Activated naive CD4-positive, alpha-beta T cell (primary cell): ENCODE results near the gene LRIF1.
"Not testable (repeated sequence)": the region's sequence is repeated elsewhere in the genome, so short reads cannot be mapped to it uniquely, and the experiment has no call there.

Experiments
- DNase-seq, 4 experiments: peaks; one replicate each; lab custom pipeline; 2025; lab: John Stamatoyannopoulos, UW

Gene LRIF1

GRCh38 chr1:110963691-110964454 is at the start of gene LRIF1:
TSS of gene LRIF1 (minus strand) at chr1:110963922. CDS start at chr1:110963688, 234 bp downstream.
- peak; percentile 92 to 99 (median 98) for DNase-seq

DNA sequence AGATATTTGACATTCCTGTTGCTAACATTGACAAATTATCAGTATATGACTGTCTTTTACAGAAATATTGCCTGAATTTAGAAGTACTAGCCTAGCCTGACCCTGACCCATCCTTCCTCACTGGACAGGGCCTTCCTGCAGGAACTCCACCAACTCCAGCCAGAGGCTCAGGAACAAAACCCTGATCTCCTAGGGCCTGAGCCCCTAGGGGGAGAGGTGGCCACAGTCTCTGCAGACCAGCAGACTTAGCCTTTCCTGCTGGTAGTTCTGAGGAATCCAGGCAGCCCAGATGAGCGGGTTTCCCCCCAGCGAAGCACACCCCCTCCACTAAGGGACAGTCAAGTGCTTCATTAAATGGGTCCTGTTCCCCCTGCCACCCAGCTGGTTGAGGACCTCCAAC is 44.3 kb upstream of the LRIF1 start:
- DNase-seq = no peak

- no peak for DNase-seq
Measured at GRCh38 chr1:111006556-111006955, 42.8 kb upstream of the LRIF1 start.

DNA sequence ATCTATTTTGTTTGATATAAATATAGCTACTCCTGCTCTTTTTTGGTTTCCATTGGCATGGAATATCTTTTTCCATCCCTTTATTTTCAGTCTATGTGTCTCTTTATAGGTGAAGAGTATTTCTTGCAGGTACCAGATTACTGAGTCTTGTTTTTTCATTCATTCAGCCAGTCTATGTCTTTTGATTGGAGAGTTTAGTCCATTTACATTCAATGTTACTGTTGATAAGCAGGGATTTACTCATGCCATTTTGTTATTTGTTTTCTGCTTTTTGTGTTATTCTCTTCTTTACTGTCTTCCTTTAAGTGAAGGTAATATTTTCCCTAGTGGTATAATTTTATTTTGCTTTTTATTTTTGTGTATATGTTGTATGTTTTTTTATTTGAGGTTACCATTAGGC is 35.9 kb upstream of the LRIF1 start:
- not testable (repeated sequence) for DNase-seq

- not testable (repeated sequence) for DNase-seq
Measured at GRCh38 chr1:110992329-110992728, 28.6 kb upstream of the LRIF1 start.

DNA sequence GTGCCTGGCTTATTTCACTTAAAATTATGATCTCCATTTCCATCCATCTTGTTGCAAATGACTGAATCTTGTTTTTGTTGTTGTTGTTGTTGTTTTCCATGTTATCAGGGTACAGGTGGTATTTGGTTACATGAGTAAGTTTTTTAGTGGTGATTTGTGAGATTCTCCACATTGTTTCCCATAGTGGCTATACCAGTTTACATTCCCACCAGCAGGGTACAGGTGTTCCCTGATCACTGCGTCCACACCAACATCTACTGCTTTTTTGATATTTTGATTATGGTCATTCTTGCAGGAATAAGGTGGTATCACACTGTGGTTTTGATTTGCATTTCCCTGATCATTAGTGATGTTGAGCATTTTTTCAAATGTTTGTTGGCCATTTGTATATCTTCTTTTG is 27.6 kb upstream of the LRIF1 start:
- DNase-seq = not testable (repeated sequence)

DNA sequence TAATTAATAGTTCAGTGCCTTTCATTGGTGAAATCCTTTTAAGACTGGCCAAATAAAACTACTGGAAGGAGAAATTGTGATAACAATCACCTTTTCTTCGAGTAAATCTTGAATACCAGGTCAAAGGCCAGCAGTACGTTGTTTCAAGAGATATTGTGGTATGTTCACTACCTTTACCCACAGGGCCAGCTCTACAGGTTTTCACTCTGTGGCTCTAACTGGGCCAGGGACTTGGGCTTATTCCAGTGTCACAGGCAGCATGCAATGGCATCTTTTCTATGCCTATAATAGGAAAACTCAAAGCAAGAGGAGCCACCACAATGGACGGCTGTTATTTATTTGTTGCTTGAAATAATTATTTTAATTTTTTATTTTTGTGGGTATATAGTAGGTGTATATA is 26.8 kb upstream of the LRIF1 start:
- no peak for DNase-seq

GRCh38 chr1:110986407-110986891 is 22.7 kb upstream of the LRIF1 start:
- no peak for DNase-seq

GRCh38 chr1:110982320-110982719 is 18.6 kb upstream of the LRIF1 start:
- no peak for DNase-seq

GRCh38 chr1:110979154-110979553 is 15.4 kb upstream of the LRIF1 start:
- DNase-seq = no peak

GRCh38 chr1:110976089-110976488 is 12.4 kb upstream of the LRIF1 start:
- DNase-seq = no peak

GRCh38 chr1:110975265-110975664 is 11.5 kb upstream of the LRIF1 start:
- no peak for DNase-seq

DNA sequence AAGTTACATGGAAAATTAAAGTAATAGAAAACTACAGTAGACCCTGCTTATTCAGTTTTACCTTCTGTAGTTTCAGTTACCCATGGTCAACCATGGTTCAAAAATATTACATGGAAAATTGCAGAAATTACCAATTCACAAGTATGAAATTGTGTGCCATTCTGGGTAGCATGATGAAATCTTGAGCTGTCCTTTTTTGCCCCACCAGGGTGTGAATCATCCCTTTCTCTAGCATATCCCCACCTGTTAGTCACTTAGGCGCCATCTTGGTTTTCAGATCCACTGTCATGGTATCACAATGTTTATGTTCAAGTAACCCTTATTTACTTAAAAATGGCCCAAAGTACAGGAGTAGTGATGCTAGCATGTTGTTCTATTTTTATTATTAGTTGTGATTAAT is 3.5 kb upstream of the LRIF1 start:
- DNase-seq = no peak

DNA sequence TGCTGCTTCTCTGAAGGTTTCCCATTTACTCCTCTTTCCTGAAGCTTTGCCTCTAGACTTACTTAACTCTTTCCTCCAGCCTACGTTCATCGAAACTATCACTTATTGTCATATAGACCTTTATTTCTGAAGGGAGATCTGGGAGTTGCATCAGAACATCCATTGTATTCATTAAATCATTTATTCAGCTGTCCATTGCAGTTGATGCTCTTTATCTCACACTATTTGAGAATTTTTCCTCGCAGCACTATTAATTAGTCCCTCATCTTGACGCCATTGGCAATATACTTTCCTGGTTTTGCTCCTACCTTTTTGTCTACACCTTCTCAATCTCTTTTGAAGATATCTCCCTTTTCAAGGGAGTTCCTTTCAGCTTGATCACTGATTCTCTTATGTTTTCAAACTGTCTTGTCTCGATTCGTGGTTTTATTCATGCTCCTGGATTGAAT is 757 bp upstream of the LRIF1 start:
- no peak for DNase-seq

- DNase-seq = peak in 3 of 4 experiments; percentile 17 to 56 (median 48)
Measured at GRCh38 chr1:110962892-110963690, 631 bp downstream of the LRIF1 start.

DNA sequence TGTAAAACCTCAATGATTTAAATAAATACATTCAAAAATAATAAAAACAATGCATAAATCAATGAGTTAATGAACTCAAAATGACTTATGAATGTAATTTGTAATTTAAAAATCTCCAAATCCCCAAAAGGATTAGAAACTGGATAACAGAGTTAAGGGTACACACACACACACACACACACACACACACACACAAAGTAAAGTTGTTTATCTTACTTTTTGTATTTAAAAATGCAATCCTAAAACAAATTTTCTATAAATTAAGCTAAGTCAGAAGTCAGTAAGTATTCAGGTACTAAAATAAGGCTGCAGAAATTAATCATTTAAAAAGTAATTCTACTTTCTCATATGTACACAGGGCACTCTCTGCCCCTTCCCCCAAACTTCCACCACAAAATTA is 1.8 kb downstream of the LRIF1 start:
- no peak for DNase-seq

DNA sequence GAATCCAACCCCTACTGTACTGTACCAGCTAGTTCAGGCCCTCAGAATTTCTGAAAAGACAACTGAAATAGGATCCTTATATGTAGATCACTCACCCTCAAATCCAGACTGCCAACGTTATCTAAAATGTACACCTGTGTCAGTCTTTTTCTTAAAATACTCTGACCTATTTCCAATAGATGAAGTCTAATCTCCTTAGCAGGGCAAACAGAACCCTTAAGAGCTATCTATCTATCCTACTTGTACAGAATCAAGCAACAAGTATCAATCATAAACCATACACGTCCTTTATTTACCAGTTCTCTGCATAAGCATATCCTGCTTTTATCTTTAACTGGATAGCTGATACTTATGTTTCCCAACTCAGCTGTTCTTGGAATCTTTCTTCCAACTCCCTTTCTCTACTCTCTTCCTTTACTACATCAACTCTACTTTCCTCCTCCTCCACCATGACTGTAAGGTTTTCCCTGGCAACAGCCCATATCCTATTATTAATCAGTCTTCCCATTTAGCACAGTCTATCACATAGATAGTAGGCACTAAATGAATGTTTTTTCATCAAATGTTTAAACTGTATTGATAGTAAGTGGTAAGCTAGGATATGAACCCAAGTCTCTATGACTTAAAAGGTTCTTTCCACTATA is 2.8 kb downstream of the LRIF1 start:
- DNase-seq = no peak

GRCh38 chr1:110957798-110958197 is 5.9 kb downstream of the LRIF1 start:
- no peak for DNase-seq

DNA sequence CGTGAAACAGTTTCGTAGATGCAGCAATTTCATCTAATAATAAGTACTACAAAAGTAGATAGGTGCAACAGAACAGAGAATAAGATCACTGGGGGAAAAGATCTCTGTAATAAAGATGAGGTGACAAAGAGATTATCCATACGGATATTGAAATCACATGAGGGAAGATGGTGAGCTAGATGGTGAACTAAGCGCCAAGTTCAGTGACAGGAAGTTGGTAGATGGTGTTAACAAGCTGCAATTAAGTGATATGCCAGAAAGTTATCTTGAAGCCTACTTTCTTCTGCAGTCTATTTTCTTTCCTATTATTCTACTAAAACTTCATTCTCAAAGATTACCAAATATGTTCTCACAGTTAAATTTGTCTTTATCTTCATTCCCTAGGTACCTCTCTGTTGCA is 7.1 kb downstream of the LRIF1 start:
- no peak for DNase-seq

DNA sequence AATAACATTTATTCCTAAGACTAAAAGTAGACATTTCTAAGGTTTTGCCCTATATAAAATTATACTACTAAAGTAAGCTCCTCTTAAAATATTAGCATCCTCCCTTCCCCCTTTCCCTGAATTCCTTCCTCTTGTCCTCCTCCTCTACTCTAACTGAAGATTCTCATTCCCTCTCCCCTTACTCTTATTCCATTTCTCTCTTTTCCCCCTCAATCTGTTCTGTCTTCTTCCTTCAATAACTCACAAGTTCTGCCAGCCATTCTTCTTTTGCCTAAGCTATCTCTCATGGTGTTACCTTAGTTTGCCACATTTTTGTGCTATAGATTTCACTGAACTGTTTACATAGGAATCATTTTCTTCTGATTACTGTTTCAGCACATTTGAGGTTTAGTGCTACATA is 10.7 kb downstream of the LRIF1 start:
- no peak for DNase-seq

DNA sequence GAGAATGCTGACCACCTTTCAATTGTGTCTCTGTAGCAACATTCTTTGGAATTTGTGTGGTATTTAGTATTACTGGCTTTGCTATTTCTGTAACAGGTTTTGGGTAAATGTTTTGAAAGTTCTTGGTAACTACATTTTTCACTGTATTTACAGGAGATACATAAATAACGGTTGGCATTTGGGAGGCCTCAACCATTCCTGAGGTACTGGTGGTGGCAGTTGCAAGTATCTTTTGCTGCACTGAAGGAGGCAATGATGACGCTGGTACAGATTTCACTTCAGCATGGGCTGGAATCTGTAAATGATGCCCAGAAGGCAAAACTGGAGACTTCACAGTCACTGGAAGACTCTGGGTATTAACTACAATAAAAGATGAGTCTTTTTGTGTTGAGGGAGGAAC is 11.7 kb downstream of the LRIF1 start:
- no peak for DNase-seq

GRCh38 chr1:110951161-110951560 is 12.6 kb downstream of the LRIF1 start:
- DNase-seq = no peak
